PC-3 (cell line): ENCODE data around the gene MBTPS2.

Experiments
- CTCF ChIP-seq: fragments of 300-600 bp; sonication (generic); conservative IDR thresholded peaks from 2 replicates; pipeline ENCODE4 v1.5.1; 2017; ENCODE audit warnings: antibody characterized with exemption, low read depth, mild to moderate bottlenecking, low read length
- EZH2 ChIP-seq: fragments of 300-600 bp; sonication (generic); IDR thresholded peaks from one replicate; pipeline ENCODE4 v1.6.1; 2017; ENCODE audit warnings: antibody characterized with exemption, mild to moderate bottlenecking, low read length; ENCODE audit not compliant: unreplicated experiment
- EZH2phosphoT487 ChIP-seq: fragments of 300-600 bp; sonication (generic); IDR thresholded peaks from 2 replicates; pipeline ENCODE4 v1.6.1; 2018; ENCODE audit warnings: mild to moderate bottlenecking, antibody characterized with exemption, low read length, borderline replicate concordance

- TF ChIP-seq CTCF (no peak), EZH2 (no peak), EZH2phosphoT487 (no peak)
Measured at GRCh38 chrX:21929209-21929608, 89.8 kb downstream of the MBTPS2 start.
